Hematopoietic multipotent progenitor cell treated with erythropoietin and hydrocortisone succinate and interleukin-3 and kit ligand, for 15 days (in vitro differentiated cells): Measurements from ENCODE around the gene SEMA4D.

ENCODE experiments used
- DNase-seq: peaks from one replicate; pipeline ENCODE4 v3.0.0-alpha.2; 2015; ENCODE audit warnings: low spot score

SEMA4D gene

GRCh38 chr9:89313842-89314241, 184.1 kb downstream of the SEMA4D start:
- DNase-seq: peak; percentile 16

DNA sequence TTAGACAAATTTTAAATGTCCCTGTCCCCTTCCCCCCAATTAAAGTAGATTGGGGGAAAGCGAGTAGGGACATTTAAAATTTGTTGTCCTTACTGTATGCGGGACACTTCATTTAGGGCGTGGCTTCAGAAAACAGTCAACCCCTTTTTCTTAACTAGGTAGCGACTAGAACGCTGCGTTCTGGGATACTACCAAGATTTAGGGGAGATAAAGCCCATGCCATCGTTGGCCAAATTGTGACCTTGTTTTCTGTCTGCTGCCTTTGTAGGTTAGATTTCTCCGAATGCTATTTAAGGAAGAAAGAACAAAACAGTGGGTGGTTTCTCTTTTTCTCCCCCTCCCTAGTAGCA, 185.7 kb downstream of the SEMA4D start:
- peak; percentile 68 for DNase-seq

DNA sequence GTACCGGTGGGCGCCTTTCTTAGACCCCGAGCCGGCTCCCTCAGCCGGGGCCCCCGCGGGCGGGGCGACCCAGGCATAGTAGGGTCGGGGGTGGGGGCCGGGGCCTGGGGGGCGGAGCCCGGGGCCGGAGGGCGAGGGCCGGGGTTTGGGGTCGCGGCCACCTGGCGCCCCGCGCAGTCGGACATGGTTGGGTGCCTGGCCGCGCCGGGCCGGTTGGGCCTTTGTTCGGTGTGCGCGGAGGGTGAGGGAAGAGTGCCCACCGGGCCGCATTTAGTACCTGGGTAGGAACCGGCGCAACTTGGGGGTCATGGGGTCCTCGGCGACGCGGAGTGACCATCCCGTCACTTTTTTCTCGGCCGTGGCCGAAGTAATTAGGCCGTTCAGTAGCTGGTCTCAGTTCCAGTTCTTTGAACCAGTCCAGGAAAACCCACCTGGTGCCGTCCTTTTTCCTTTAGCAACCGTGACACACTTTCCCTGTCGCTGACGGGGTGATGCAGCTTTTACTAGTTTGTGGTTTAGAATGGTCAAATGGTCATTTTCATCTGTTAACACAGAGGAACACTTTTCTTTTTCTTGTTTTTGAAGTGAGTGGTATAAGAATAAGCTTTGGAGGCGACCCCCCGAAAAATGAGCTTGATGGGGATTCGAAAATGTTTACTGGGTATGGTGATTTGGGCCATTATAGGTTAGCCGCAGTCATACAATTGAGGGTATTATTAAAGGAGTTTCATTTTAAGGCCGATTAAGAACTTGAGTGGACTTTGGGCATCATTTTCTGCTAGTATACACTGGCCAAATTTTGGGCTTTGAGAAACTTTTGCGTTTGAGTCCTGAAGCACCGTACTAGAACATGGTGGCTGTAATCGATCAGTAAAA, 186.3 kb downstream of the SEMA4D start:
- DNase-seq: peak; percentile 17
